HepG2 (cell line): Measurements from ENCODE around the gene CCDC88B. TPM values are rescaled to one million over a fixed set of nuclear protein-coding genes. Genes with fewer than 3 reads are reported as not detected.
A peak's percentile ranks its signal among the peaks of the same experiment; 100 is the strongest.

ENCODE experiments used
- CBX1 ChIP-seq: IDR thresholded peaks from one replicate; pipeline ENCODE4 v1.6.1; 2016; ENCODE audit warnings: antibody characterized with exemption, low read depth
- CSRNP2 ChIP-seq: sonication (generic); formaldehyde crosslinking; conservative IDR thresholded peaks from 2 replicates; pipeline ENCODE4 v1.8.0; 2022; ENCODE audit warnings: low read depth, missing genetic modification reagents
- DR1 ChIP-seq: sonication (generic); formaldehyde crosslinking; IDR thresholded peaks from 2 replicates; pipeline ENCODE4 v1.8.0; 2021; ENCODE audit warnings: mild to moderate bottlenecking, missing genetic modification reagents, inconsistent platforms
- ETS1 ChIP-seq: sonication (generic); formaldehyde crosslinking; IDR thresholded peaks from 2 replicates; pipeline ENCODE4 v1.4.0; 2020; ENCODE audit warnings: missing genetic modification reagents
- GPN1 ChIP-seq: sonication (generic); formaldehyde crosslinking; IDR thresholded peaks from 2 replicates; pipeline ENCODE4 v1.5.1; 2020; ENCODE audit warnings: missing genetic modification reagents, borderline replicate concordance
- GTF2F1 ChIP-seq: fragments of 150-350 bp; IDR thresholded peaks from 2 replicates; pipeline ENCODE4 v1.6.1; 2014; ENCODE audit warnings: low read length
- KMT2B ChIP-seq: IDR thresholded peaks from 2 replicates; pipeline ENCODE4 v1.6.1; 2016; ENCODE audit warnings: missing genetic modification reagents, missing compliant biosample characterization
- NCOA5 ChIP-seq: sonication (generic); formaldehyde crosslinking; IDR thresholded peaks from 2 replicates; pipeline ENCODE4 v1.4.0; 2020; ENCODE audit warnings: missing genetic modification reagents
- NFE2 ChIP-seq: sonication (generic); formaldehyde crosslinking; IDR thresholded peaks from 2 replicates; pipeline ENCODE4 v1.4.0; 2020; ENCODE audit warnings: missing genetic modification reagents
- ONECUT2 ChIP-seq: sonication (generic); formaldehyde crosslinking; IDR thresholded peaks from 2 replicates; pipeline ENCODE4 v1.4.0; 2020; ENCODE audit warnings: missing genetic modification reagents
- POLR2AphosphoS2 ChIP-seq: IDR thresholded peaks from 2 replicates; pipeline ENCODE4 v1.6.1; 2011; ENCODE audit warnings: low read depth, low read length, improper control_type of control experiment
- SMARCE1 ChIP-seq: fragments of 450-650 bp; IDR thresholded peaks from 2 replicates; pipeline ENCODE4 v1.6.1; 2017; ENCODE audit warnings: borderline replicate concordance
- SP5 ChIP-seq: IDR thresholded peaks from 2 replicates; pipeline ENCODE4 v1.6.1; 2016; ENCODE audit warnings: low read depth, borderline replicate concordance
- SSRP1 ChIP-seq: IDR thresholded peaks from 2 replicates; pipeline ENCODE4 v1.6.1; 2016; ENCODE audit warnings: control low read depth
- ZBTB20 ChIP-seq: sonication (generic); formaldehyde crosslinking; IDR thresholded peaks from 2 replicates; pipeline ENCODE4 v1.8.1; 2023; ENCODE audit warnings: missing genetic modification reagents, low read depth, mild to moderate bottlenecking, borderline replicate concordance
- ZBTB39 ChIP-seq: sonication (generic); formaldehyde crosslinking; IDR thresholded peaks from 2 replicates; pipeline ENCODE4 v1.5.0; 2020; ENCODE audit warnings: missing genetic modification reagents
- ZNF12 ChIP-seq: sonication (generic); formaldehyde crosslinking; IDR thresholded peaks from 2 replicates; pipeline ENCODE4 v1.5.0; 2020; ENCODE audit warnings: missing genetic modification reagents
- ZNF274 ChIP-seq: sonication (generic); formaldehyde crosslinking; IDR thresholded peaks from 2 replicates; pipeline ENCODE4 v1.5.1; 2020; ENCODE audit warnings: mild to moderate bottlenecking, missing genetic modification reagents
- ZNF281 ChIP-seq: sonication (generic); formaldehyde crosslinking; IDR thresholded peaks from 2 replicates; pipeline ENCODE4 v1.4.0; 2020; ENCODE audit warnings: missing genetic modification reagents, borderline replicate concordance
- ZNF501 ChIP-seq: sonication (generic); formaldehyde crosslinking; IDR thresholded peaks from 2 replicates; pipeline ENCODE4 v1.5.1; 2020; ENCODE audit warnings: mild to moderate bottlenecking, moderate library complexity, missing genetic modification reagents
- ZNF605 ChIP-seq: sonication (generic); formaldehyde crosslinking; IDR thresholded peaks from 2 replicates; pipeline ENCODE4 v1.8.0; 2022; ENCODE audit warnings: mild to moderate bottlenecking, missing genetic modification reagents
- ZNF703 ChIP-seq: sonication (generic); formaldehyde crosslinking; IDR thresholded peaks from 2 replicates; pipeline ENCODE4 v1.5.1; 2020; ENCODE audit warnings: missing genetic modification reagents, mild to moderate bottlenecking, moderate library complexity, borderline replicate concordance
- ZNF766 ChIP-seq: sonication (generic); formaldehyde crosslinking; IDR thresholded peaks from 2 replicates; pipeline ENCODE4 v1.5.0; 2020; ENCODE audit warnings: missing genetic modification reagents, borderline replicate concordance
- polyA plus RNA-seq, 8 experiments: library from polyadenylated mRNA; depleted of rRNA in 3 of 8; stranded (reverse) in 7 of 8; unstranded in 1 of 8; fragments of >200 nt; fragmentation: Illumina TruSeq in 4 of 8; extraction: Trizol in 4 of 8; gene quantifications; 2 replicates each; pipeline versions ENCODE4 v1.2.1 to v1.2.3, GENCODE V29; 2011 to 2016; ENCODE audit warnings: low read depth in 4 of 8, missing spikeins in 1 of 8, mixed read lengths in 1 of 8; ENCODE audit not compliant: insufficient read depth in 1 of 8
- total RNA-seq, 5 experiments: library from RNA; depleted of rRNA; stranded (reverse); fragments of >200 nt; fragmentation: Illumina TruSeq; extraction: Trizol; gene quantifications; 2 replicates each; pipeline ENCODE4 v1.2.3, GENCODE V29; 2016; ENCODE audit warnings: low read depth in 1 of 5

The CCDC88B gene
- total and polyA plus RNA-seq, 2 of the 13 experiments (the other 11 are each of a cell fraction or from before 2014, with no cell fraction given): 3.6 to 4.8 TPM

- TF ChIP-seq ZNF281 (no peak), CSRNP2 (CRISPR knock-in tag) (no peak), ZBTB39 (CRISPR knock-in tag) (no peak), ZNF274 (CRISPR knock-in tag) (no peak), CBX1 (no peak), ZNF501 (peak; percentile 37; the same call in 1 of the 2 replicates), KMT2B (CRISPR knock-in tag) (no peak), ZNF12 (CRISPR knock-in tag) (no peak), ZNF766 (CRISPR knock-in tag) (no peak), SMARCE1 (no peak), ZNF703 (CRISPR knock-in tag) (no peak), DR1 (no peak), SP5 (CRISPR knock-in tag) (no peak), ETS1 (CRISPR knock-in tag) (no peak), POLR2AphosphoS2 (no peak), NFE2 (CRISPR knock-in tag) (no peak), ONECUT2 (CRISPR knock-in tag) (no peak), ZBTB20 (CRISPR knock-in tag) (no peak), GPN1 (no peak), SSRP1 (CRISPR knock-in tag) (no peak), GTF2F1 (no peak), NCOA5 (CRISPR knock-in tag) (no peak), ZNF605 (CRISPR knock-in tag) (no peak)
These were observed 8.2 kb upstream of the CCDC88B start (continued) for GRCh38 chr11:64331569-64332371.
